ENCODE results near the gene BRINP3.

DNA sequence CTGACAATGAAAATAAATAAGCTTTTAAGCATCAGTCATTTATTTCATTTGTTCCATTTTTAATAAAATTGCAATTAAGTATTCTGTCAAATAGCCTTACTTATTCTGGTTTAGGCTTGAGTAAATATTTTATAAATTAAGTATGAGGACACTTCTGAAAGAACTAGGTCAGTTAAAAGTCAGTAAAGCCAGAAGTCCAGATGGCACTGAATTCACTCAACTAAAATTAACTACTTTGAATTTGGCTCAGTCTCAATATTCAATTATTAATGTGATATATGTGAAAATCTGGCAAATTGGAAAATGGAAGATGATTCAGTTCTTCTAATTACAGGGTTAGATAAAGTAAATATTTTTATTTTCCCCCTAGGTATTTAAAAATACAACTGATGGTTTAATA is 174.2 kb downstream of the BRINP3 start:
- TF ChIP-seq, protein P1, sequence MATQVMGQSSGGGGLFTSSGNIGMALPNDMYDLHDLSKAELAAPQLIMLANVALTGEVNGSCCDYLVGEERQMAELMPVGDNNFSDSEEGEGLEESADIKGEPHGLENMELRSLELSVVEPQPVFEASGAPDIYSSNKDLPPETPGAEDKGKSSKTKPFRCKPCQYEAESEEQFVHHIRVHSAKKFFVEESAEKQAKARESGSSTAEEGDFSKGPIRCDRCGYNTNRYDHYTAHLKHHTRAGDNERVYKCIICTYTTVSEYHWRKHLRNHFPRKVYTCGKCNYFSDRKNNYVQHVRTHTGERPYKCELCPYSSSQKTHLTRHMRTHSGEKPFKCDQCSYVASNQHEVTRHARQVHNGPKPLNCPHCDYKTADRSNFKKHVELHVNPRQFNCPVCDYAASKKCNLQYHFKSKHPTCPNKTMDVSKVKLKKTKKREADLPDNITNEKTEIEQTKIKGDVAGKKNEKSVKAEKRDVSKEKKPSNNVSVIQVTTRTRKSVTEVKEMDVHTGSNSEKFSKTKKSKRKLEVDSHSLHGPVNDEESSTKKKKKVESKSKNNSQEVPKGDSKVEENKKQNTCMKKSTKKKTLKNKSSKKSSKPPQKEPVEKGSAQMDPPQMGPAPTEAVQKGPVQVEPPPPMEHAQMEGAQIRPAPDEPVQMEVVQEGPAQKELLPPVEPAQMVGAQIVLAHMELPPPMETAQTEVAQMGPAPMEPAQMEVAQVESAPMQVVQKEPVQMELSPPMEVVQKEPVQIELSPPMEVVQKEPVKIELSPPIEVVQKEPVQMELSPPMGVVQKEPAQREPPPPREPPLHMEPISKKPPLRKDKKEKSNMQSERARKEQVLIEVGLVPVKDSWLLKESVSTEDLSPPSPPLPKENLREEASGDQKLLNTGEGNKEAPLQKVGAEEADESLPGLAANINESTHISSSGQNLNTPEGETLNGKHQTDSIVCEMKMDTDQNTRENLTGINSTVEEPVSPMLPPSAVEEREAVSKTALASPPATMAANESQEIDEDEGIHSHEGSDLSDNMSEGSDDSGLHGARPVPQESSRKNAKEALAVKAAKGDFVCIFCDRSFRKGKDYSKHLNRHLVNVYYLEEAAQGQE (IDR thresholded peaks at IDR 0.05; ENCODE audit: low read depth), result no peak
- TF ChIP-seq, protein P2, sequence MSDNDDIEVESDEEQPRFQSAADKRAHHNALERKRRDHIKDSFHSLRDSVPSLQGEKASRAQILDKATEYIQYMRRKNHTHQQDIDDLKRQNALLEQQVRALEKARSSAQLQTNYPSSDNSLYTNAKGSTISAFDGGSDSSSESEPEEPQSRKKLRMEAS (IDR thresholded peaks at IDR 0.05), result no peak
- TF ChIP-seq CREB1 (IDR thresholded peaks at IDR 0.05; ENCODE audit: low read depth) (no peak), TAF1 (IDR thresholded peaks at IDR 0.05; ENCODE audit: low read depth) (no peak), NFIC (IDR thresholded peaks at IDR 0.05) (no peak), CEBPB (IDR thresholded peaks at IDR 0.05) (no peak), FOXM1 (IDR thresholded peaks at IDR 0.05; ENCODE audit: borderline replicate concordance, low read depth) (no peak), TCF12 (IDR thresholded peaks at IDR 0.05; ENCODE audit: low read depth) (no peak), EP300 (IDR thresholded peaks at IDR 0.05; ENCODE audit: borderline replicate concordance) (no peak), TEAD4 (IDR thresholded peaks at IDR 0.05) (no peak), RAD21 (IDR thresholded peaks at IDR 0.05; ENCODE audit: low read depth) (no peak)

Measured in Ishikawa (cell line).